WTC11 (cell line): ENCODE measurements around the gene SYTL5. TPM values are rescaled to one million over a fixed set of nuclear protein-coding genes. Genes with fewer than 3 reads are reported as not detected.

ENCODE experiments used
- ATAC-seq: fragments of 200-7000 bp; cut with Tn5 transposase; 2 replicates; pipeline ENCODE4 v1.10.0; 2021; ENCODE audit warnings: mild to moderate bottlenecking, moderate library complexity
- CTCF ChIA-PET: fragments of 300-600 bp; sonication (Branson Sonifier 250); formaldehyde crosslinking; loops from one replicate; lab custom pipeline; 2021; ENCODE audit warnings: antibody characterized with exemption; lab: Charles Lee
- POLR2A ChIA-PET: fragments of 350-600 bp; sonication (Branson Sonifier 250); formaldehyde crosslinking; loops from one replicate; lab custom pipeline; 2021; ENCODE audit warnings: antibody characterized with exemption; lab: Charles Lee
- DNase-seq: peaks from one replicate; pipeline ENCODE4 v3.0.0; 2021; ENCODE audit warnings: low spot score
- H3K27ac Mint-ChIP-seq: 2 replicates; pipeline ENCODE4 v1.8.0; 2021; ENCODE audit warnings: mixed read lengths
- H3K27me3 Mint-ChIP-seq: 2 replicates; pipeline ENCODE4 v1.8.0; 2021; ENCODE audit warnings: low read depth, mild to moderate bottlenecking, moderate library complexity, mixed read lengths
- H3K36me3 Mint-ChIP-seq: 2 replicates; pipeline ENCODE4 v1.8.0; 2021; ENCODE audit warnings: mixed read lengths
- H3K4me1 Mint-ChIP-seq: 2 replicates; pipeline ENCODE4 v1.8.0; 2022; ENCODE audit warnings: mixed read lengths
- H3K4me3 Mint-ChIP-seq: 2 replicates; pipeline ENCODE4 v1.8.0; 2021; ENCODE audit warnings: mild to moderate bottlenecking, moderate library complexity, mixed read lengths
- H3K9me3 Mint-ChIP-seq: 2 replicates; pipeline ENCODE4 v1.8.0; 2021; ENCODE audit warnings: mixed read lengths
- AR ChIP-seq: fragments of 250-450 bp; sonication (Bioruptor Pico); IDR thresholded peaks from 2 replicates; pipeline ENCODE4 v1.9.0; 2021; ENCODE audit warnings: mild to moderate bottlenecking
- FOXK1 ChIP-seq: sonication (generic); formaldehyde crosslinking; IDR thresholded peaks from 2 replicates; pipeline ENCODE4 v1.8.0; 2022; ENCODE audit warnings: mild to moderate bottlenecking, moderate library complexity, missing genetic modification reagents
- JUN ChIP-seq: sonication (generic); formaldehyde crosslinking; IDR thresholded peaks from 2 replicates; pipeline ENCODE4 v1.8.0; 2023; ENCODE audit warnings: mild to moderate bottlenecking, missing genetic modification reagents
- NR2C2 ChIP-seq: sonication (generic); formaldehyde crosslinking; IDR thresholded peaks from 2 replicates; pipeline ENCODE4 v1.8.0; 2022; ENCODE audit warnings: mild to moderate bottlenecking, missing genetic modification reagents
- PREB ChIP-seq: sonication (generic); formaldehyde crosslinking; IDR thresholded peaks from 2 replicates; pipeline ENCODE4 v1.8.1; 2022; ENCODE audit warnings: mild to moderate bottlenecking, missing genetic modification reagents, moderate library complexity, borderline replicate concordance
- SMAD3 ChIP-seq: sonication (generic); formaldehyde crosslinking; IDR thresholded peaks from 2 replicates; pipeline ENCODE4 v1.8.0; 2022; ENCODE audit warnings: missing genetic modification reagents, mild to moderate bottlenecking, borderline replicate concordance
- ZSCAN18 ChIP-seq: fragments of 250-450 bp; sonication (Bioruptor Pico); IDR thresholded peaks from 2 replicates; pipeline ENCODE4 v2.1.2; 2022; ENCODE audit warnings: mild to moderate bottlenecking, moderate library complexity
- total RNA-seq: library from RNA; stranded (reverse); gene quantifications from 3 replicates; pipeline ENCODE4 v1.2.3, GENCODE V29; 2021
- TF ChIP-seq, protein P1 (sequence below): fragments of 250-450 bp; sonication (Bioruptor Pico); IDR thresholded peaks from 2 replicates; pipeline ENCODE4 v1.9.0; 2021; ENCODE audit warnings: mild to moderate bottlenecking
- TF ChIP-seq, protein P2 (sequence below): sonication (generic); formaldehyde crosslinking; IDR thresholded peaks from 2 replicates; pipeline ENCODE4 v1.8.1; 2022; ENCODE audit warnings: low read depth, mild to moderate bottlenecking, moderate library complexity, missing genetic modification reagents, borderline replicate concordance
- TF ChIP-seq, protein P3 (sequence below): fragments of 250-450 bp; sonication (Bioruptor Pico); IDR thresholded peaks from 2 replicates; pipeline ENCODE4 v1.8.0; 2021; ENCODE audit warnings: mild to moderate bottlenecking
- TF ChIP-seq, protein P4 (sequence below): fragments of 250-450 bp; sonication (Bioruptor Pico); IDR thresholded peaks from 2 replicates; pipeline ENCODE4 v1.9.0; 2021; ENCODE audit warnings: moderate library complexity, mild to moderate bottlenecking, inconsistent platforms, borderline replicate concordance
- TF ChIP-seq, protein P5 (sequence below): sonication (generic); formaldehyde crosslinking; IDR thresholded peaks from 2 replicates; pipeline ENCODE4 v1.8.1; 2023; ENCODE audit warnings: mild to moderate bottlenecking, missing genetic modification reagents, moderate library complexity

The SYTL5 gene
- total RNA-seq, 1 experiment from 2014 or later = 0.26 TPM

- Mint-ChIP-seq H3K27ac (no peak overlapping the region), H3K36me3 (no peaks in the 10 kb centered on the region), H3K4me1 (no peaks in the 10 kb centered on the region), H3K27me3 (peaks cover 2% of the 10 kb centered on the region; the same call in 1 of the 2 replicates), H3K9me3 (no peaks in the 10 kb centered on the region), H3K4me3 (no peak overlapping the region)
- DNase-seq (no peak), ATAC-seq (no peak)
- CTCF ChIA-PET = no interaction called here
- POLR2A ChIA-PET = no interaction called here
- TF ChIP-seq, protein P1, sequence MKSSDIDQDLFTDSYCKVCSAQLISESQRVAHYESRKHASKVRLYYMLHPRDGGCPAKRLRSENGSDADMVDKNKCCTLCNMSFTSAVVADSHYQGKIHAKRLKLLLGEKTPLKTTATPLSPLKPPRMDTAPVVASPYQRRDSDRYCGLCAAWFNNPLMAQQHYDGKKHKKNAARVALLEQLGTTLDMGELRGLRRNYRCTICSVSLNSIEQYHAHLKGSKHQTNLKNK (CRISPR knock-in tag) = no peak
Observed at GRCh38 chrX:38066934-38067333, 60.6 kb downstream of the SYTL5 start.

DNA sequence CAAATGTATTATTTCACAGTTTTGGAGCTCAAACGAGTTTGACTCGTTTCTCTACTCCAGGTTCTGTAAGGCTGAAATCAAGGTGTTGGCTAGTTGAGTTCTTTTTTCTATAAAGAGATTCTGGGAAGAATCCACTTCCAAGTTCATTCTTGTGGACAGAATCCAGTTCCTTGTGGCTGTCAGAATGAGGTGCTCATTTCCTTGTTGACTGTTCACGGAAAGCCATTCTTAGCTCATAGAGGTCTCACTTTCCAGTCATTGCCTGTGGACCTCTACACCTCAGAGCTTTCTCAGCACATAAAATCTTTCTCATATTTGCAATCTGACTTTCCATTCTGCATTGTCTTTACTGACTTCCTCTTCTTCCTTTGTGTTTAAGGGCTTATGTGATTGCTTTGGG lies 62.9 kb downstream of the SYTL5 start:
- no peak for DNase-seq
- ChIA-PET CTCF (interaction anchor here (0.5 kb wide), 1 partner anchor 154 kb away, joined by 3 read pairs; no protein-coding TSS in a partner anchor), POLR2A (no interaction called here)
- no peak for ATAC-seq
- Mint-ChIP-seq H3K27me3 (peaks cover 2% of the 10 kb centered on the region; the same call in 1 of the 2 replicates), H3K9me3 (no peaks in the 10 kb centered on the region), H3K27ac (no peak overlapping the region), H3K4me3 (no peak overlapping the region), H3K36me3 (no peaks in the 10 kb centered on the region), H3K4me1 (no peaks in the 10 kb centered on the region)
- TF ChIP-seq ZSCAN18 (no peak), PREB (CRISPR knock-in tag) (no peak), FOXK1 (CRISPR knock-in tag) (no peak), JUN (no peak), NR2C2 (CRISPR knock-in tag) (no peak), AR (CRISPR knock-in tag) (no peak), SMAD3 (no peak)
- TF ChIP-seq, protein P2, sequence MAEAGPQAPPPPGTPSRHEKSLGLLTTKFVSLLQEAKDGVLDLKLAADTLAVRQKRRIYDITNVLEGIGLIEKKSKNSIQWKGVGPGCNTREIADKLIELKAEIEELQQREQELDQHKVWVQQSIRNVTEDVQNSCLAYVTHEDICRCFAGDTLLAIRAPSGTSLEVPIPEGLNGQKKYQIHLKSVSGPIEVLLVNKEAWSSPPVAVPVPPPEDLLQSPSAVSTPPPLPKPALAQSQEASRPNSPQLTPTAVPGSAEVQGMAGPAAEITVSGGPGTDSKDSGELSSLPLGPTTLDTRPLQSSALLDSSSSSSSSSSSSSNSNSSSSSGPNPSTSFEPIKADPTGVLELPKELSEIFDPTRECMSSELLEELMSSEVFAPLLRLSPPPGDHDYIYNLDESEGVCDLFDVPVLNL (CRISPR knock-in tag) = no peak
- TF ChIP-seq, protein P3, sequence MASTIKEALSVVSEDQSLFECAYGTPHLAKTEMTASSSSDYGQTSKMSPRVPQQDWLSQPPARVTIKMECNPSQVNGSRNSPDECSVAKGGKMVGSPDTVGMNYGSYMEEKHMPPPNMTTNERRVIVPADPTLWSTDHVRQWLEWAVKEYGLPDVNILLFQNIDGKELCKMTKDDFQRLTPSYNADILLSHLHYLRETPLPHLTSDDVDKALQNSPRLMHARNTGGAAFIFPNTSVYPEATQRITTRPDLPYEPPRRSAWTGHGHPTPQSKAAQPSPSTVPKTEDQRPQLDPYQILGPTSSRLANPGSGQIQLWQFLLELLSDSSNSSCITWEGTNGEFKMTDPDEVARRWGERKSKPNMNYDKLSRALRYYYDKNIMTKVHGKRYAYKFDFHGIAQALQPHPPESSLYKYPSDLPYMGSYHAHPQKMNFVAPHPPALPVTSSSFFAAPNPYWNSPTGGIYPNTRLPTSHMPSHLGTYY = no peak
- TF ChIP-seq, protein P4, sequence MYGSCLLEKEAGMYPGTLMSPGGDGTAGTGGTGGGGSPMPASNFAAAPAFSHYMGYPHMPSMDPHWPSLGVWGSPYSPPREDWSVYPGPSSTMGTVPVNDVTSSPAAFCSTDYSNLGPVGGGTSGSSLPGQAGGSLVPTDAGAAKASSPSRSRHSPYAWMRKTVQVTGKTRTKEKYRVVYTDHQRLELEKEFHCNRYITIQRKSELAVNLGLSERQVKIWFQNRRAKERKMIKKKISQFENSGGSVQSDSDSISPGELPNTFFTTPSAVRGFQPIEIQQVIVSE (CRISPR knock-in tag) = no peak

- Mint-ChIP-seq H3K9me3 (no peaks in the 10 kb centered on the region), H3K36me3 (no peaks in the 10 kb centered on the region), H3K4me3 (no peak overlapping the region), H3K27me3 (peaks cover 2% of the 10 kb centered on the region; the same call in 1 of the 2 replicates), H3K27ac (no peak overlapping the region), H3K4me1 (no peaks in the 10 kb centered on the region)
- DNase-seq = no peak
- TF ChIP-seq, protein P5, sequence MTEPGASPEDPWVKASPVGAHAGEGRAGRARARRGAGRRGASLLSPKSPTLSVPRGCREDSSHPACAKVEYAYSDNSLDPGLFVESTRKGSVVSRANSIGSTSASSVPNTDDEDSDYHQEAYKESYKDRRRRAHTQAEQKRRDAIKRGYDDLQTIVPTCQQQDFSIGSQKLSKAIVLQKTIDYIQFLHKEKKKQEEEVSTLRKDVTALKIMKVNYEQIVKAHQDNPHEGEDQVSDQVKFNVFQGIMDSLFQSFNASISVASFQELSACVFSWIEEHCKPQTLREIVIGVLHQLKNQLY (CRISPR knock-in tag) = no peak
- ChIA-PET POLR2A (no interaction called here), CTCF (no interaction called here)
- ATAC-seq = no peak
Observed at GRCh38 chrX:38069991-38070390, 63.6 kb downstream of the SYTL5 start.
